ENCODE results near the gene TGM1. TPM values are rescaled to one million over a fixed set of nuclear protein-coding genes. Genes with fewer than 3 reads are reported as not detected.

The TGM1 gene
- total RNA-seq, 1 donor from 2014 or later, result 13.2 TPM

Other genes with a start within 250 kb of the TGM1 start
- 0.58 TPM for gene CARMIL3, start 211.2 kb downstream of the TGM1 start, total RNA-seq
- gene CPNE6, start 191.6 kb downstream of the TGM1 start, total RNA-seq, result not detected
- 11.9 TPM for gene PCK2, start 168.9 kb downstream of the TGM1 start, total RNA-seq
- 47.6 TPM for gene DCAF11, start 148.4 kb downstream of the TGM1 start, total RNA-seq
- gene NRL, start 148.2 kb downstream of the TGM1 start, total RNA-seq, result 2.9 TPM
- 0.76 TPM for gene FITM1, start 132.5 kb downstream of the TGM1 start, total RNA-seq
- gene PSME1, start 127.0 kb downstream of the TGM1 start, total RNA-seq, result 116 TPM
- 14.8 TPM for gene EMC9, start 121.6 kb downstream of the TGM1 start, total RNA-seq
- gene PSME2, start 116.6 kb downstream of the TGM1 start, total RNA-seq, result 77.7 TPM
- gene RNF31, start 115.7 kb downstream of the TGM1 start, total RNA-seq, result 61.5 TPM
- 107 TPM for gene IRF9, start 101.9 kb downstream of the TGM1 start, total RNA-seq
- 20.9 TPM for gene REC8, start 91.1 kb downstream of the TGM1 start, total RNA-seq
- 17.7 TPM for gene IPO4, start 74.4 kb downstream of the TGM1 start, total RNA-seq
- 40.8 TPM for gene TM9SF1, start 67.7 kb downstream of the TGM1 start, total RNA-seq
- not detected for gene TSSK4, start 57.5 kb downstream of the TGM1 start, total RNA-seq
- gene CHMP4A, start 49.7 kb downstream of the TGM1 start, total RNA-seq, result 56.4 TPM
- gene MDP1, start 47.1 kb downstream of the TGM1 start, total RNA-seq, result 13.8 TPM
- 132 TPM for gene NEDD8, start 30.8 kb downstream of the TGM1 start, total RNA-seq
- 52.0 TPM for gene GMPR2, start 30.2 kb downstream of the TGM1 start, total RNA-seq
- gene TINF2, start 20.6 kb downstream of the TGM1 start, total RNA-seq, result 81.1 TPM
- 31.9 TPM for gene RABGGTA, start 8.4 kb upstream of the TGM1 start, total RNA-seq
- gene DHRS1, start 36.6 kb upstream of the TGM1 start, total RNA-seq, result 27.7 TPM
- gene NOP9, start 36.7 kb upstream of the TGM1 start, total RNA-seq, result 21.4 TPM
- gene CIDEB, start 44.8 kb upstream of the TGM1 start, total RNA-seq, result 17.3 TPM
- gene LTB4R2, start 47.0 kb upstream of the TGM1 start, total RNA-seq, result 5.6 TPM
- gene LTB4R, start 48.3 kb upstream of the TGM1 start, total RNA-seq, result 6.7 TPM
- 68.1 TPM for gene ADCY4, start 71.9 kb upstream of the TGM1 start, total RNA-seq
- gene RIPK3, start 76.8 kb upstream of the TGM1 start, total RNA-seq, result 8.9 TPM
- 78.9 TPM for gene NFATC4, start 105.0 kb upstream of the TGM1 start, total RNA-seq
- gene NYNRIN, start 135.8 kb upstream of the TGM1 start, total RNA-seq, result 20.0 TPM
- gene CBLN3, start 166.5 kb upstream of the TGM1 start, total RNA-seq, result 7.0 TPM
- 73.4 TPM for gene KHNYN, start 166.8 kb upstream of the TGM1 start, total RNA-seq
- 43.9 TPM for gene SDR39U1, start 179.6 kb upstream of the TGM1 start, total RNA-seq
- 2.3 TPM for gene CMA1, start 245.1 kb upstream of the TGM1 start, total RNA-seq